Measurements from ENCODE around the gene COCH. TPM values are rescaled to one million over a fixed set of nuclear protein-coding genes. Genes with fewer than 3 reads are reported as not detected.

COCH gene
- total and polyA plus RNA-seq, 2 experiments from 2014 or later = 12.9 to 20.6 TPM

GRCh38 chr14:30921305-30921704, 46.9 kb downstream of the COCH start:
- peaks cover 14% of the 10 kb centered on the region for H3K4me1 ChIP-seq (ENCODE audit: insufficient read depth)
- ATAC-seq = no peak
- H2AFZ ChIP-seq = no peak overlapping the region
- H3K4me2 ChIP-seq = no peak overlapping the region
- no peaks in the 10 kb centered on the region for H4K20me1 ChIP-seq (replicated peaks; ENCODE audit: insufficient read depth)
- H3K9me2 ChIP-seq (ENCODE audit: insufficient read depth) = no peaks in the 10 kb centered on the region
- no peak for TF ChIP-seq ZNF462 (CRISPR knock-in tag; IDR thresholded peaks at IDR 0.05)
- no peak for TF ChIP-seq JUNB (IDR thresholded peaks at IDR 0.05; ENCODE audit: unreplicated experiment)
- no peak for TF ChIP-seq POLR2AphosphoS5 (IDR thresholded peaks at IDR 0.05; ENCODE audit: low read depth)
- no peak for TF ChIP-seq CTCF (conservative IDR thresholded peaks at IDR 0.05; ENCODE audit: low read depth in 2 of 2)
- TF ChIP-seq STAT1 (IDR thresholded peaks at IDR 0.05; ENCODE audit: unreplicated experiment) = no peak
- TF ChIP-seq ZNF331 (CRISPR knock-in tag; IDR thresholded peaks at IDR 0.05; ENCODE audit: low read depth) = no peak
- TF ChIP-seq NANOG (IDR thresholded peaks at IDR 0.05; ENCODE audit: borderline replicate concordance) = no peak
- TF ChIP-seq REST (IDR thresholded peaks at IDR 0.05; ENCODE audit: unreplicated experiment) = no peak
- TF ChIP-seq EZH2 (IDR thresholded peaks at IDR 0.05; ENCODE audit: low read depth, unreplicated experiment) = no peak
- TF ChIP-seq ETS1 (IDR thresholded peaks at IDR 0.05) = no peak
- no peak for TF ChIP-seq EZH2phosphoT487 (IDR thresholded peaks at IDR 0.05; ENCODE audit: unreplicated experiment)
- no peak for TF ChIP-seq ZNF114 (CRISPR knock-in tag; IDR thresholded peaks at IDR 0.05)
- TF ChIP-seq CREB1 (CRISPR knock-in tag; IDR thresholded peaks at IDR 0.05; ENCODE audit: low read depth) = no peak
- no peaks in the 10 kb centered on the region; the same call in 1 of the 2 replicates for H3K79me2 ChIP-seq (replicated peaks; ENCODE audit: insufficient read depth)
- no peaks in the 10 kb centered on the region for H3F3A ChIP-seq (replicated peaks; ENCODE audit: low read depth)
- no peak overlapping the region for H3K4me3 ChIP-seq
- Mint-ChIP-seq H3K9me3 (no peaks in the 10 kb centered on the region), H3K27me3 (ENCODE audit: insufficient read depth, low read depth, poor library complexity) (peaks cover 6% of the 10 kb centered on the region), H3K36me3 (ENCODE audit: low read depth) (peaks cover 9% of the 10 kb centered on the region; the same call in 2 of the 3 replicates), H3K4me3 (no peak overlapping the region), H3K27ac (no peak overlapping the region), H3K4me1 (peaks cover 15% of the 10 kb centered on the region)
- H3K27me3 ChIP-seq (ENCODE audit: insufficient read depth) = no peaks in the 10 kb centered on the region
- DNase-seq (ENCODE audit: low spot score) = no peak
- H3K27ac ChIP-seq (ENCODE audit: low read depth) = no peak overlapping the region
- H3K36me3 ChIP-seq (ENCODE audit: insufficient read depth) = no peaks in the 10 kb centered on the region

Data from GM23338 (cell line).